Right kidney (tissue), 1 donor: ENCODE results near the gene SEMA3F.

Source experiments
- DNase-seq: peaks from one replicate; pipeline ENCODE4 v3.0.0-alpha.2; 2016

SEMA3F gene

DNA sequence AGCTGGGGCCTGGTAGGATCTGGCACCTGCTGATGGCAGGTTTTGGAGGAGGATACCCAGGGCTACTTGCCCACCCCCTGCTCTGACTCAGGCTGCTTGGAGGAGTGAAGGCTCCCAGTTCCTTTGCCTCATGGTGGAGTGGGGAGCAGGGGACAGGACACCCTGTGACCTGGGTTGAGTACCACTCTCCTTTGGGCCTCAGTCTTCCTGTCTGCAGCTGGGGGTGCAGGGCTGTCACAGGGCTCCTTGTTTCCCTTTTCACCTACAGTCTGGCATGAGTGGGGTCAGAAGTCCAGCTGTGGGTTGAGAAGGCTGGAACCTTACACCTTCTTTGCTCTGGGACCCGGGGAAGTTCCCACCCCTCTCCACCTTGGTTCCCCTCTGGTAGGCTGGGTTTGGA lies 14.7 kb downstream of the SEMA3F start:
- DNase-seq = no peak

DNA sequence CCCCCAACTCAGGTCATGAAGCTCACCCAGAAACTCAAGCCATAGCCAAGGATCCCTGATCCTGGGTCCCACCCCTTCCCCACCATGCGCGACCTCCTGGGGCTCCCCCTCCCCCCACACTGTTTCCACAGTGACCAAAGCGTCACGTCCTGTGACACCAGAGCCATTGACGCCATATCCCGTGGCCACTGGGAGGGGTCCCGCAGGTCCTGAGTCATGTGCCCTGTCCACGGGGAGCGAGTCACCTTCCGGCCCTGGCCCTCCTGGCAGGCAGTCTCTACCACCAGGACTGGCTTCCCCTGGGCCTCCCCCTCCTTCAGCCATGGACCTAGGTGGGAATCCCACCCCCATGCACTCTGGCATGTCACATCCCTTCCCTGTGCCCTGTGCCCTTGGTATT lies 15.6 kb downstream of the SEMA3F start:
- no peak for DNase-seq

DNA sequence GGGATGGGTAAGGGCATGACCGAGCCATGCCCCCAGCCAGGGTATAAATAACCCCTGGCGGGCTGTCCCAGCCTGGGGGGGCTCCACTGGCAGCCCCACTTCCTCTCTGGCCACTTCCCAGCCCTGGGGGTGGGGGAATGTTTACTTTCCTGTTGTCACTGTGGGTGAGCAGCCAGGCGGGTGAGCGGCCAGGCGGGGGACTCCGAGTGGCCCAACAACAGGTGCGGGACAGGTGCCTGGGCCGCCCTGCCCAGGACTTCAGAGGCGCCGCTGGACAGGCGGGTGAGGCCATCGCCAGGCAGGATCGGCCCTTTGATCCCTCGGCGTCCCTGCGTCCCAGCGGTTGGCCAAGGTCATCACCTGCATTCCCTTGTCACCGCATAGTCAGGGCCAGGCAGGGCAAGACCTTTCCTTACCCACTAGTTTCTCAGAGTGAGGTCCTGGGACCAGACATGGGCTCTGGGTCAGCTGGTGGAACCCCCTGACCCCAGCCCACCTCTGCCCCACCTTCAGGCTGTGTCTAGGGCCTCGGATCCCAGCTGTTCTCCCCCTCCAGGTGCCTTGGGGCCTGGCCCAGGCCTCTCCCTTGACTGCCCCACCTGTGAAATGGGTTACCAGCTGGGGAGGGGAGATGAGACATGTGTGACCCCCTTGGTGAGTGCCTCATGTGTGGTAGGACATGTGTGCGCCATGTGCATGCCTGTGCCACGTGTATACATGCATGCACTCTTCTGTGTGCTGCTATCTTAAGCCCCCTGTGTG lies 16.6 kb downstream of the SEMA3F start:
- DNase-seq = no peak

DNA sequence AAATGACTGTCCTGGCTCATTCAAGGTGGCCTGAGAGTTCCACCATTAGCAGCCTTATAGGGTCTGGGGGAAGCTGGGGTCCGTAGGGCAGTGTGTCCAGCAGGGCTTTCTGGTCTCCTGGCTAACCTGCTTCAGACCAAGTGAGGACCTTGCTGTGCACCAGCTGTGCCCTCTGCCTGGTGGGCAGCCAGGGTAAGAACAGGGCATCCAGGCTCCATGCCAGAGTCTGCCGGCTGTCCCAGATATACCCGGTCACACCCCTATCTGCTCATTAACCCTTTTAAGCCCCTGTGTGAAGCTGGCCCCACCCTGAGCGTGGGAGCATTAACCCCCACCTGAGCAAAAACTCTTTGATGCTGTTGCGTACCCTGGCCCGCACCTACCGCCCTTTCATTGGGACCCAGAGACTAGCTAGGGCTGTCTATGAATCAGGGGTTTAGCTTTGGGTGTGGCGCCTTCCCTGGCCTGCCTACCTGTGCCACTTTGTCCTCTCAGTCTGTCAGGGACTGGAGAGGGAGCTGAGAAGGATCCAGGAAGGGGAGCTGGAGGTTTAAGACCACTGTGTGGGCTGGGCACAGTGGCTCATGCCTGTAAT lies 17.6 kb downstream of the SEMA3F start:
- no peak for DNase-seq

DNA sequence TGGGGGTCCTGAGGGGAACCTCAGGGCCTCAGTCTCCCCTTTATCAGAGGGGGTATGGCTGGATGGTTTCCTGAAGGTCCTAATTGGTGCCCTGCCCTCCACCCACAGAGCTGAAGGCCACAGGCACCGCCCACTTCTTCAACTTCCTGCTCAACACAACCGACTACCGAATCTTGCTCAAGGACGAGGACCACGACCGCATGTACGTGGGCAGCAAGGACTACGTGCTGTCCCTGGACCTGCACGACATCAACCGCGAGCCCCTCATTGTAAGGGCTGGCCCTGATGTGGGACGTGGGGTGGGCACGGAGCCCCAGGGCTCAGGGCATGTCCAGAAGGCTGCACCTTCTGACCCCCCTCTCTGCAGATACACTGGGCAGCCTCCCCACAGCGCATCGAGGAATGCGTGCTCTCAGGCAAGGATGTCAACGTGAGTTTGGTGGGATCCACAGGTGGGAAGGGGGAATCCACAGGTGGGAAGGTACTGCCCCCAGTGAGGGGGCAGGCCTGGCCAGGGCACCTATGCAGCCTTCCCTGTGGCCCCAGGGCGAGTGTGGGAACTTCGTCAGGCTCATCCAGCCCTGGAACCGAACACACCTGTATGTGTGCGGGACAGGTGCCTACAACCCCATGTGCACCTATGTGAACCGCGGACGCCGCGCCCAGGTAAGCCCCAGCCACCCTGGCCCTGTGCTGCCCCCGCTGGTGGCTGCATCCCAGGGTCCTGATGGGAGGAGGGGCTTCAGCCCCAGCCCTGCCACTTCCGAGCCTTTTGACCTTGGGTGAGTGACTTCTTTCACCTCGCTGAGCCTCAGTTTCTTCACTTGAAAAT lies 18.8 kb downstream of the SEMA3F start:
- DNase-seq = no peak

DNA sequence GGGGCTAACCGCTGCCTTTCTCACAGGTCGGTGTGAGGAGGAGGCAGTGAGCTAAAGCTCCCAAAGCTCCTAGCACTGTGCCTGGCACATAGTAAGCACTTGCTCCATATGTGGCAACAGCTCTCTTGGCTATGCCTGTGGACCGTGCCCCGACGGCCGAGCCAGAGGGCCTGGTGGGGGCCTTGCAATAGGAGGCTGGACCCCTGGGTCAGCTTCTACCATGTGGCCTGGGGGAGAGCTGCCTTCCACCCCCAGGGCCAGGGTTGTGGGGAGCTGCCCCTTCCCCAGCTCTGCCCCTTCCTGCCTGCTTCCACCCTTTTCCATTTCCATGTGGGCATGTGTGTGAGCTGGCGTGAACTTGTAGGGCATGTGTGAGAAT lies 19.4 kb downstream of the SEMA3F start:
- no peak for DNase-seq

DNA sequence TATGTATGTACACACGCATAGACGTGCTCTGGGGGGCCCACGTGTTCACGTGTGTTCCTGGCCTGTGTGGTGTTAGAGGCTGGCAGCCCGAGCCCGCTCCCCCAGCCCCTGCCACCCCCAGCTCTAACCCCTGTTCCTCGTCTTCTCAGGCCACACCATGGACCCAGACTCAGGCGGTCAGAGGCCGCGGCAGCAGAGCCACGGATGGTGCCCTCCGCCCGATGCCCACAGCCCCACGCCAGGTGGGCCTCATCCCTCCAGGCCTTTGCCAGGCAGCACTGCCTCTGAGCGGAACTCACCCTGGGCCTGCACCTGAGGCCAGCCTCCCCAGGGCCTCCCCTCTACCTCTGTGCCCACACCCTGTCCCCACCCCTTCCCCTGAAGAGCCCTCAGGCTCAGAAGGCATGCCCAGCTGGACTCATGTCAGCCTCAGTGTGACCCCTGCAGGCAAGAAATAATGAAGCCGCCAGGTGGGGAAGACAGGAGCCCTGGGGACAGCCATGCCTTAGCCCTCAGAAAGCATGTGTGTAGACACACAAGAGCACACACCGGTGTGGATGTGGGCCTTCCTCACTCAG lies 19.9 kb downstream of the SEMA3F start:
- no peak for DNase-seq

DNA sequence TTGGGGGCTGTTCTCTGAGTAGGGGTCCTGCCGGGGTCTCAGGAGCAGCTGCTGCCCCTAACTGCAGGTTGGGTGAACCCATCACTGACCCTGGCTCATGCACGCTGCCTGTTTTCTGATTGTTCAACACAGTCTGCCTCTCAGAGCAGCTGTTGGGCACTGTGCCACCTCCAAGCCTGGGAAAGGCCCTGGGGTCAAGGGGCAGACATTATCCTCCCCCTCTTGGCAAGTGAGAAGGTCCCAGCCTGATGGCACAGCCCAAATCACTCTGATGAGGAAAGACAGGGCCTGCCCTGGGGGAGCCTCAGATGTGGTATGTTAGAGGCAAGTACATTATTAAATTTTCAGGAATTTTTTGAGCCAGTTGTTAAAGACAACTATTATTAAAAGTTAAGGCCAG lies 22.2 kb downstream of the SEMA3F start:
- DNase-seq = no peak

DNA sequence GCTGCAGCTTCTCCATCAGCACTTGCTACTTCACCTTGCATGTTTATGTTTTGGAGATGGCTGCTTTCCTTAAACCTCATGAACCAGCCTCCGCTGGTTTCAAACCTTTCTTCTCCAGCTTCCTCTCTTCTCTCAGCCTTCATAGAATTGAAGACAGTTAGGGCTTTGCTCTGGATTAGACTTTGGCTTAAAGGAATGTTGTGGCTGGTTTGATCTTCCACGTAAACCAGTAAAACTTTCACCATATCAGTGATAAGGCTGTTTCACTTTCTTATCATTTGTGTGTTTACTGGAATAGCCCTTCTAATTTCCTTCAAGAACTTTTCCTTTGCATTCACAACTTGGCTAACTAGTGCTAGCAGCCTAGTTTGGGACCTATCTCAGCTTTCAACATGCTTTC lies 24.6 kb downstream of the SEMA3F start:
- no peak for DNase-seq

DNA sequence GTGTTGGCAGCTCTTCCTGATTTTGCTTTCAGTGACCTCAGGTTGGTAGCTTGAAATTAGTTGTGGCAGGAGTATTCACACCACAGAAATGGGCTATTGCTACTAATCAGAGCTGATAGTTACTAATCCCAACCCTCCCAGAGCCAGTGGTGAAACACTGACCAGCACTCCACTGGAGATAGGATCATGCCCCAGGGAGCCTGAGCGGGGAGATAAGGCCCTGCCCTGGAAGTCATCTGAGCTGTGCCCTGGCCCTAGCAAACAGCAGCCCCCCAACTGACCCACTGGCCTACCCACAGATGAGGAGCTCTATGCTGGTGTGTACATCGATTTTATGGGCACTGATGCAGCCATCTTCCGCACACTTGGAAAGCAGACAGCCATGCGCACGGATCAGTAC lies 26.9 kb downstream of the SEMA3F start:
- DNase-seq = no peak

DNA sequence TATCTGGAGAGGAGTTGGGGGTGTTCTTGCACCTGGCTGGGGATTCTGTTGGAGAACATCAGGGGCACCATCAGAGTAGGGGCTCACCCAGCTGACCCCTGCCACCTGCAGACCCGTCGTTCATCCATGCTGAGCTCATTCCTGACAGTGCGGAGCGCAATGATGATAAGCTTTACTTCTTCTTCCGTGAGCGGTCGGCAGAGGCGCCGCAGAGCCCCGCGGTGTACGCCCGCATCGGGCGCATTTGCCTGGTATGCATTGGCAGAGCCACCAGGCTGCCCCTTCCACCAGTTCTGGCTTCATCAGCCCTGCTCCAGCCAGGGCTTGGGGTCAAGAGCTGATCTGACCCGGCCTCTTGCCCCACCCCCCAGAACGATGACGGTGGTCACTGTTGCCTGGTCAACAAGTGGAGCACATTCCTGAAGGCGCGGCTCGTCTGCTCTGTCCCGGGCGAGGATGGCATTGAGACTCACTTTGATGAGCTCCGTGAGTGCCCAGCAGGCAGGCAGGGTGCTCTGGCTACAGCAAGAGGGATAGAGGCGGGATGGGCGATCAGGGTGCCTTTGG lies 27.5 kb downstream of the SEMA3F start:
- no peak for DNase-seq

DNA sequence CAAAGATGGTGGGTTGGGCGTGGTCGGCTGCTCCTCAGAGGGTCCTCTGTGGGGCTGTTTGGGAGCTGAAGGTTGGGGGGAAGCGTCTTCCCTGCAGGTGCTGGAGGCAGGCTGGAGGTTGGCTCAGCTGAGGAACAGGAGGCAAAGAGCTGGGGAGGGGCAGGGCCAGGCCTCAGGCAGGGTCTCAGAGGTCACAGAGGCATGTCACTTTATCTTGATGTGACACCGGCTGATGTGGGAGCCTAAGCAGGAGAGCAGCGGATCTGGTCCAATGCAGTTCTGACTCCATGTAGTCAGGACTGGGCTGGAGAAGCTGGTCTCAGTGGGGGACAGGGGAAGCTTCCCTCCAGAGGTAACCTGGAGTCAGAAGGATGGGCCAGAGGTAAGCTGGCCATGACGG lies 28.6 kb downstream of the SEMA3F start:
- DNase-seq = no peak

DNA sequence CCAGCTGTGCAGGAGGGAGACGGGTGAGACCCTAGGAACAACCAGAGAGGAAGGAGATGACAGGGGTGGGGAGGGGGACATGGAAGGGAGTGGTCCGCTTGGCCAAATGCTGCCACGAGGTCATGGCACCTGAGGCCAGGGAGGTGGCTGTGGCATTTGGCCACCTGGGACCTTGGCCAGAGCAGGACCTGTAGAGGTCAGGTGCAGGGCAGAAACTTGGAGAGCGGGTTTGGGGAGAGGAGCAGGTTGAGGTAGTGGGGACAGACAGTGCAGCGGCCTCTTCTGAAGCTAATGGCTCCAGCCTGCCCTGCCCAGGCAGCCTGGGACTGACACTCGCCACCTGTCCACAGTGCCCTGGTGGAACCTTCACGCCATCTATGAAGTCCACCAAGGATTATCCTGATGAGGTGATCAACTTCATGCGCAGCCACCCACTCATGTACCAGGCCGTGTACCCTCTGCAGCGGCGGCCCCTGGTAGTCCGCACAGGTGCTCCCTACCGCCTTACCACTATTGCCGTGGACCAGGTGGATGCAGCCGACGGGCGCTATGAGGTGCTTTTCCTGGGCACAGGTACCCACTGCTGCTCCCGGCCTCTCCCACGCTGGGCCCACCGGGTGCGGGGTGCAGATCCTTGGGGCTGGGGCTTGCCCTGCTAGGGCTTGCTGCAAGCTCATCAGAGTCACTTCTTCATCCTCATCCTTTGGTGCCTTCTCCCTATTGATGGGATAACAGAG lies 29.3 kb downstream of the SEMA3F start:
- no peak for DNase-seq

DNA sequence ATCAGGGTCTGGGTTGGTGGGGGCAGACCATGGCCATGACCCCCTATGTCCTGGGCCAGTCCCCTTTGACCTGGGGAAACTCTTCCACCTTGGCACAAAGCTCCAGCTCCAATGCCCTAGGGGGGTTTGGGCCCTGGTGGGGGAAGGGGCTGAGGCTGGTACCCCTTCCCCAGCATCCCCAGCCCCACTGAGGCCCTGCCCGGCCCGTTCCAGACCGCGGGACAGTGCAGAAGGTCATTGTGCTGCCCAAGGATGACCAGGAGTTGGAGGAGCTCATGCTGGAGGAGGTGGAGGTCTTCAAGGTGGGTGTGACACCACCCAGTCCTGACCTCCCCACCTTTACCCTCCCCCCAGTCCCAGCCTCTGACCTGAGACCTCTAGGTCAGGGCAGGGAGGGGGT lies 30.1 kb downstream of the SEMA3F start:
- DNase-seq = no peak

DNA sequence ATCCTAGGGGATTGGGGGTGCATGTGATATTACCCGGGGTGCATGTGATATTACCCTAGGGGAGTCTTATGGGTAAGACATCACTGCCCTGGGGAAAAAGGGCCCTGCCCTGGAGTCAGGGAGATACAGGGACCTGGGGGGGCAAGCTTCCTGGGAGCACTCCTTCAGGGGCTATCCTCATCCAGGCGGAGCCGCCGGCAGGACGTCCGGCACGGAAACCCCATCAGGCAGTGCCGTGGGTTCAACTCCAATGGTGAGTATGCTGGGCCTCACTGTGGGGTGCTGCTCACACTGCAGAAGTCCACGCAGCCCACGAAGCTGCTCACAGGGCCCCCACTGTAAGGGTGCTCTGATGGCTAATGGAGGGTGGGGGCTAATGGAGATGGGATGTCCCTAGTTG lies 31.0 kb downstream of the SEMA3F start:
- no peak for DNase-seq

DNA sequence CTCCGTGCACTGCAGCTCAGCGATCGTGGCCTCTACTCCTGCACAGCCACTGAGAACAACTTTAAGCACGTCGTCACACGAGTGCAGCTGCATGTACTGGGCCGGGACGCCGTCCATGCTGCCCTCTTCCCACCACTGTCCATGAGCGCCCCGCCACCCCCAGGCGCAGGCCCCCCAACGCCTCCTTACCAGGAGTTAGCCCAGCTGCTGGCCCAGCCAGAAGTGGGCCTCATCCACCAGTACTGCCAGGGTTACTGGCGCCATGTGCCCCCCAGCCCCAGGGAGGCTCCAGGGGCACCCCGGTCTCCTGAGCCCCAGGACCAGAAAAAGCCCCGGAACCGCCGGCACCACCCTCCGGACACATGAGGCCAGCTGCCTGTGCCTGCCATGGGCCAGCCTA lies 32.6 kb downstream of the SEMA3F start:
- no peak for DNase-seq

DNA sequence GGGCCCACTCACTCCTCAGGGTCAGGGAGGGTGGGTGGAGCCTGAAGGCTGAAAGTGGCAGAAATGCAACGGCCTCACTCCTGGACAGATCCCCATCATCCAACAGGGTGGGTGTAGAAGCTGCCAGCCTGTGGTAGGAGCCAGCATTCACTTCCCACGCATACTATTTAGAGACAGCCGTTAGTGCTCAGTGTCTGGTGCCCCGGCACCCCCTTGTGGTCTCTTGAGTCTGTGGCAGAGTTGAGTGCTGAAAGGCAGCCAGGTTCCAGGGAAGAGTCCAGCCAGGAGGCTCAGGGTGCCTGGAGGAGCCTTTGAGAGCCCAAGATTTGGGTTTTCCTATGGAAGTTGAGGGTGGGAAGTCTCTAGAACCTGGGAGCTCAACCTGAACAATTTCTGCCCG lies 34.1 kb downstream of the SEMA3F start:
- DNase-seq = no peak

DNA sequence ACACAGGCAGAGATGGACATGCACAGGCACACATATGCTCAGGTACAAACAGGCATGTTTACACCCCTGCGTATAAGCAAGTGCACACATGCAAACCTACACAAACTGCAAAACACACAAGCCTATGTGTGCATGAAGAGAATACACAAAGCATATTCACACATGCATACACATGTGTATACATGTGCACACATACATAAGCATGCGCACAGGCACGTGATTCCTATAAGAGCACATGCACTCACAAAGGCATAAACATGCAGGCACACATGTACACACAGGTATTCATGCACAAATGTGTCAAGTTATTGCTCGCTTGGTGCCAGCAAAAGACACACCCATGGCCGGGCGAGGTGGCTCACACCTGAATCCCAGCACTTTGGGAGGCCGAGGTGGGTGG lies 34.9 kb downstream of the SEMA3F start:
- no peak for DNase-seq

DNA sequence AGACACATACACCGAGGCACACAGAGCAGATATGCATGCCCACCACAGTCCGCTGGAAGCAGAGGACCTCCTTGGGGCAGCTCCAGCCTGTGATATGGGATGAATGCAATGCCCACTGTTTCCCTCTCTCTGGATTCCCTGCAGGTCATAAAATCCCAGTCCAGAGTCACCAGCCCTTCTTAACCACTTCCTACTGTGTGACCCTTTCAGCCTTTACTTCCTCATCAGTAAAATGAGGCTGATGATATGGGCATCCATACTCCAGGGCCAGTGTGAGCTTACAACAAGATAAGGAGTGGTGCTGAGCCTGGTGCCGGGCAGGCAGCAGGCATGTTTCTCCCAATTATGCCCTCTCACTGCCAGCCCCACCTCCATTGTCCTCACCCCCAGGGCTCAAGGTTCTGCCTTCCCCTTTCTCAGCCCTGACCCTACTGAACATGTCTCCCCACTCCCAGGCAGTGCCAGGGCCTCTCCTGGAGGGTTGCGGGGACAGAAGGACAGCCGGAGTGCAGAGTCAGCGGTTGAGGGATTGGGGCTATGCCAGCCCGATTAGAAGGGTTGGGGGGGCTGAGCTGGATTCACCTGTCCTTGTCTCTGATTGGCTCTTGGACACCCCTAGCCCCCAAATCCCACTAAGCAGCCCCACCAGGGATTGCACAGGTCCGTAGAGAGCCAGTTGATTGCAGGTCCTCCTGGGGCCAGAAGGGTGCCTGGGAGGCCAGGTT lies 36.0 kb downstream of the SEMA3F start, which contains the start of gene GNAT1:
TSS of gene GNAT1 (plus strand) at position 675 of the 725 bp plus-strand sequence. CDS start 116 bp downstream, outside the sequence.
- DNase-seq = no peak

DNA sequence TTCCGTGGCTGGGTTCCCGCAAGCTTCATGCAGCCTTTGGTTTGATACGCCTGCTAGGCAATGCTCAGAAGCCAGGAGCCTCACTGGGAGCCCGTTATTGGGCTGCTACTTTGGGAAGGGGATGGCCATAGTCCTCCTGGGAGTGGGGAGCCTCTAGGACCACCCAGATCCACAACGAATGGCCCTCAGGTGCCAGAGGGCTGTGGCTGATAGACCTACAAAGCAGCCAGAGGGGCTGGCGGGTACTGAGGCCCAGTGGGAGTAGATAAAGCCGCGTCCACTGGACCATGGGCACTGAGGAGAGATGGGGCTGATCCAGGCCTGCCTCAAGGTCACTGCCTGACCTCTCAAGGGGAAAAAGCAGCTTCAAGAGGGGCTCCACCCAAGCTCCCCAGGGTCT lies 37.0 kb downstream of the SEMA3F start:
- DNase-seq = no peak

DNA sequence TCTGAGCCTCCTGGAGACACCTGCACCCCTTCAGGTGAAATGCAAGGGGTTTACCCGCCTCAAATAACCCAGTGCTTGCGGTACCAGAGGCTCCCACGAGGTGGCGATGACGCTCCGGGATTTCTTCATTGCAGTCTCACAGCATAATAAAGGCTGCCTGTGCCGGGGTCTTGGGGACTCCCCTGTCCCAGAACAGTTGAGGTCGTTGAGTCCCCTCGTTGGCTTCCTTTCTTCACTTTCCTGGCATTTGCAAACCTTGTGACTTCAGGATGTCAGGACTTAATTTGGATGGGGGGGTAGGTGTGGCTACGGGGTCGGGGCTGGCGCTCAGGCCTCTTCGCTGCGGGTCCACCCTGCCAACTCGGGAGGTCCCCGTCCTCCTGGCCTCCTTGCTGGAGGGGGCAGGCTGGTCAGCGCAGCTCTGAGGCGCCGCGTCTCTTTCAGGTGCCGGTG lies 37.6 kb downstream of the SEMA3F start:
- peak; percentile 75 for DNase-seq
